ENCODE data around the gene SLC7A8.

GRCh38 chr14:23206422-23207145 lies 23.1 kb upstream of the SLC7A8 start:
- TF ChIP-seq SUZ12 (IDR thresholded peaks at IDR 0.05; ENCODE audit: extremely low read depth, insufficient read depth, insufficient read length) = no peak
- no peak for TF ChIP-seq YY1 (IDR thresholded peaks at IDR 0.05; ENCODE audit: insufficient read depth, insufficient read length)

Measured in NT2/D1 (cell line).